Esophagus muscularis mucosa (tissue), 4 donors: ENCODE data around the gene UGT1A7. TPM values are rescaled to one million over a fixed set of nuclear protein-coding genes. Genes with fewer than 3 reads are reported as not detected.
"Not testable (repeated sequence)": the region's sequence is repeated elsewhere in the genome, so short reads cannot be mapped to it uniquely, and the experiment has no call there.

Source experiments
- DNase-seq: peaks from one replicate; pipeline ENCODE4 v3.0.0-alpha.2; 2017; ENCODE audit errors: extremely low spot score
- H3K27ac ChIP-seq, 4 donors: fragments of 200-600 bp; sonication (generic); replicated peaks in 1 of 4; 1 replicate in 3 of 4; 2 replicates in 1 of 4; pipeline ENCODE4 v1.5.1; 2016 to 2019; ENCODE audit warnings: mild to moderate bottlenecking in 1 of 4
- H3K27me3 ChIP-seq, 4 donors: fragments of 200-600 bp; sonication (generic); one replicate each; pipeline versions ENCODE4 v1.5.1 to v1.6.0; 2016 to 2019
- H3K36me3 ChIP-seq, 4 donors: fragments of 200-600 bp; sonication (generic); one replicate each; pipeline ENCODE4 v1.5.1; 2016 to 2019
- H3K4me1 ChIP-seq, 4 donors: fragments of 200-600 bp; sonication (generic); one replicate each; pipeline ENCODE4 v1.5.1; 2016 to 2019
- H3K4me3 ChIP-seq, 4 donors: fragments of 200-600 bp; sonication (generic); 1 replicate in 2 of 4; 2 replicates in 2 of 4; pipeline ENCODE4 v1.5.1; 2016 to 2019; ENCODE audit warnings: mild to moderate bottlenecking in 4 of 4, moderate library complexity in 1 of 4
- H3K9me3 ChIP-seq, 4 donors: fragments of 200-600 bp; sonication (generic); 1 replicate in 3 of 4; 2 replicates in 1 of 4; pipeline ENCODE4 v1.5.1; 2016 to 2019
- CTCF ChIP-seq, 3 experiments: fragments of 200-600 bp in 2 of 3; fragments of 450-650 bp in 1 of 3; sonication (generic) in 2 of 3; IDR thresholded peaks; one replicate each; pipeline ENCODE4 v1.5.1; 2017 to 2019; ENCODE audit warnings: antibody characterized with exemption in 3 of 3, mild to moderate bottlenecking in 2 of 3, moderate library complexity in 1 of 3
- EP300 ChIP-seq: sonication (generic); formaldehyde crosslinking; IDR thresholded peaks from one replicate; pipeline ENCODE4 v1.6.1; 2017; ENCODE audit warnings: antibody characterized with exemption
- POLR2A ChIP-seq: fragments of 450-650 bp; IDR thresholded peaks from one replicate; pipeline ENCODE4 v1.6.1; 2017; ENCODE audit warnings: antibody characterized with exemption, moderate library complexity, mild to moderate bottlenecking, low read depth
- POLR2AphosphoS5 ChIP-seq, 2 donors: sonication (generic); formaldehyde crosslinking; IDR thresholded peaks; one replicate each; pipeline ENCODE4 v1.6.1; 2017; ENCODE audit warnings: antibody characterized with exemption in 2 of 2
- WGBS: methylation state at CpG from one replicate; pipeline ENCODE4 v1.1.5; 2018; 5-methylcytosine and 5-hydroxymethylcytosine counted together
- intact Hi-C: fragments of 100-400 bp; cut with DNase I; formaldehyde crosslinking; loops from one replicate; pipeline ENCODE4 v1.15.1; 2023
- total RNA-seq, 4 donors: library from RNA; depleted of rRNA; stranded (reverse); fragments of >200 nt; gene quantifications; one replicate each; pipeline versions ENCODE4 v1.1.0 to v1.2.1, GENCODE V29; 2016

Gene UGT1A7
- total RNA-seq, 4 donors from 2014 or later: 0.42 TPM; not detected in 3

DNA sequence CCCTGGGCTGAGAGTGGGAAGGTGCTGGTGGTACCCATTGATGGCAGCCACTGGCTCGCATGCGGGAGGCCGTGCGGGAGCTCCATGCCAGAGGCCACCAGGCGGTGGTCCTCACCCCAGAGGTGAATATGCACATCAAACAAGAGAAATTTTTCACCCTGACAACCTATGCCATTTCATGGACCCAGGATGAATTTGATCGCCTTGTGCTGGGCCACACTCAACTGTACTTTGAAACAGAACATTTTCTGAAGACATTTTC lies 65.5 kb downstream of the UGT1A7 start:
- TF ChIP-seq CTCF (IDR thresholded peaks at IDR 0.05) (no peak), POLR2AphosphoS5 (IDR thresholded peaks at IDR 0.05) (no peak), POLR2A (no peak), EP300 (no peak)
- intact Hi-C loops: no loop called here
- H3K4me3 ChIP-seq: no peak overlapping the region
- no peaks in the 10 kb centered on the region for H3K9me3 ChIP-seq
- peaks cover 0 to 3% (median 0%) of the 10 kb centered on the region in 4 donors for H3K27me3 ChIP-seq
- no peaks in the 10 kb centered on the region for H3K4me1 ChIP-seq
- H3K36me3 ChIP-seq: no peaks in the 10 kb centered on the region
- no peak overlapping the region for H3K27ac ChIP-seq
- WGBS: 86% methylated on average over 4 of the region's 6 CpGs
- no peak for DNase-seq

GRCh38 chr2:233750689-233751088 lies 69.0 kb downstream of the UGT1A7 start:
- 80% methylated on average over 2 of the region's 2 CpGs for WGBS
- intact Hi-C loops: not testable (repeated sequence)

GRCh38 chr2:233751212-233752009 lies 69.7 kb downstream of the UGT1A7 start:
- WGBS: 75% methylated on average over 2 of the region's 2 CpGs
- H3K9me3 ChIP-seq, H3K36me3 ChIP-seq, DNase-seq, H3K4me1 ChIP-seq, intact Hi-C loops, H3K4me3 ChIP-seq, H3K27me3 ChIP-seq, H3K27ac ChIP-seq: not testable (repeated sequence)

More at GRCh38 chr2:233750689-233751088, 69.0 kb downstream of the UGT1A7 start:
- H3K27me3 ChIP-seq, DNase-seq, H3K27ac ChIP-seq, H3K4me1 ChIP-seq, H3K36me3 ChIP-seq, H3K9me3 ChIP-seq, H3K4me3 ChIP-seq: not testable (repeated sequence)

DNA sequence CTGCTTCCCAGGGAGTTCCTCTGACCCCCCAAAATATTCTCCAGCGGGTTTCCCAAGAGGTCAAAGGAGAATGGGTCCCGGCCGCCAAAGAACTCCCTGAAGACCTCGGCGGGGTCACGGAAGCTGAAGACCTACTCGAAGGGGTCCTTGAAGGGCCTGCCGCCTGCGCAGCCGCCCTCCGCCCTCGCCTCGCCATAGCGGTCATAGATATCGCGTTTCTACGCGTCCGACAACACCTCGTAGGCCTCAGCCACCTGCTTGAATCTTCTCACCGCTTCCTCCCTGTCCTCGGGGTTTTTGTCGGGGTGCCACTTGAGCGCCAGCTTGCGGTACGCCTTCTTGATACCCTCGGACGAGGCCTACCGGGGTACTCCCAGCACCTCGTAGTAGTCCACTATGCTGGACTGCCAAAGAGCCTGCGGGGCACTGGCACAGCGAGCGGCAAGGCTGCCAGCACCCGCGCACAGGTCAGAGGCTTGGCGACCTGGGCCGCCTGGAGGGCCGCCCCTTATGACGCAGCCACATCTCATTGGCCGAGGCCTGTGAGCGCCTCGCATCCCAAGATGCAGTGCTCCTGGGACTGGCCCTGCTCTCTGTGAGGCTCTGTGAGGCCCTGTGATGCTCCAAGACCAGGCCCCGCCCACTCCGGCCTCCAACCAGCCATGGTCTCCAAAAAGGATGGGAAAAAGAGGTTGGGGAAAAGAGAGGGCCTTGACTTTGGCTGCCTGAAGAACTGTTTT lies 73.3 kb downstream of the UGT1A7 start:
- intact Hi-C loops: no loop called here
- Histone ChIP-seq H3K27ac (no peak overlapping the region), H3K36me3 (no peaks in the 10 kb centered on the region), H3K4me3 (no peak overlapping the region), H3K27me3 (no peaks in the 10 kb centered on the region), H3K4me1 (no peaks in the 10 kb centered on the region), H3K9me3 (no peaks in the 10 kb centered on the region)
- DNase-seq: no peak
- TF ChIP-seq EP300 (no peak), POLR2A (no peak), POLR2AphosphoS5 (IDR thresholded peaks at IDR 0.05) (no peak), CTCF (IDR thresholded peaks at IDR 0.05) (no peak)
- 93% methylated on average over 36 of the region's 44 CpGs for WGBS

- TF ChIP-seq POLR2AphosphoS5 (IDR thresholded peaks at IDR 0.05) (no peak), POLR2A (no peak), EP300 (no peak), CTCF (IDR thresholded peaks at IDR 0.05) (no peak)
- Histone ChIP-seq H3K9me3 (no peaks in the 10 kb centered on the region), H3K36me3 (no peaks in the 10 kb centered on the region), H3K4me1 (no peaks in the 10 kb centered on the region), H3K4me3 (no peak overlapping the region), H3K27ac (no peak overlapping the region), H3K27me3 (no peaks in the 10 kb centered on the region)
- WGBS: 77% methylated on average over 7 of the region's 7 CpGs
- intact Hi-C loops: no loop called here
- no peak for DNase-seq
Observed at GRCh38 chr2:233756429-233757081, 74.9 kb downstream of the UGT1A7 start.
